ENCODE measurements around the gene SNX17. TPM values are rescaled to one million over a fixed set of nuclear protein-coding genes. Genes with fewer than 3 reads are reported as not detected.

SNX17 gene
- total and polyA plus RNA-seq, 12 donors, result 66.8 to 174 (median 127) TPM

DNA sequence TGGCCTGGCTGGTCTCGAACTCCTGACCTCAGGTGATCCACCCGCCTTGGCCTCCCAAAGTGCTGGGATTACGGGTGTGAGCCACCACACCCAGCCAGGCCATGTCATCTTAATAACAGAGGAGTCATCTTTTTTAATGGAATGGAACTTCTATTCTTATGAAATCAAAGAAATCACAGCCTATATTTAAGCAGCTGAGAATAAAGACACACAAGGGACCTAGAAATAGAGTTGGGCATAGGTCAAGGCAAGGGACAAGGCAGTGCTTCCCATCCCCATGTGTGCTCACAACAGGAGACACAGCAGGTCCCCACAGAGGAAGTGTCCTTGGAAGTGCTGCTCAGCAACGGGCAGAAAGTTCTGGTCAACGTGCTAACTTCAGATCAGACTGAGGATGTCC, 3.2 kb downstream of the SNX17 start:
- TF ChIP-seq CTCF (IDR thresholded peaks at IDR 0.05) (no peak), POLR2A (IDR thresholded peaks at IDR 0.05) (peak in 1 of 2 donors; percentile 6)
- Histone ChIP-seq H3K27me3 (no peaks in the 10 kb centered on the region), H3K4me3 (no peak overlapping the region), H3K4me1 (replicated peaks in 1 of 2) (peaks cover 17 to 30% of the 10 kb centered on the region in 2 donors), H3K9me3 (replicated peaks in 1 of 3) (no peaks in the 10 kb centered on the region), H3K27ac (no peak overlapping the region), H3K36me3 (replicated peaks in 1 of 2) (peaks cover 0 to 64% of the 10 kb centered on the region in 2 donors)
- intact Hi-C loops (cut with DNase I), result no loop called here
- peak in 1 of 7 donors; percentile 13 for DNase-seq
- 73 to 100% (median 75%) methylated on average over 3 to 5 of the region's 5 CpGs for WGBS, 4 donors

DNA sequence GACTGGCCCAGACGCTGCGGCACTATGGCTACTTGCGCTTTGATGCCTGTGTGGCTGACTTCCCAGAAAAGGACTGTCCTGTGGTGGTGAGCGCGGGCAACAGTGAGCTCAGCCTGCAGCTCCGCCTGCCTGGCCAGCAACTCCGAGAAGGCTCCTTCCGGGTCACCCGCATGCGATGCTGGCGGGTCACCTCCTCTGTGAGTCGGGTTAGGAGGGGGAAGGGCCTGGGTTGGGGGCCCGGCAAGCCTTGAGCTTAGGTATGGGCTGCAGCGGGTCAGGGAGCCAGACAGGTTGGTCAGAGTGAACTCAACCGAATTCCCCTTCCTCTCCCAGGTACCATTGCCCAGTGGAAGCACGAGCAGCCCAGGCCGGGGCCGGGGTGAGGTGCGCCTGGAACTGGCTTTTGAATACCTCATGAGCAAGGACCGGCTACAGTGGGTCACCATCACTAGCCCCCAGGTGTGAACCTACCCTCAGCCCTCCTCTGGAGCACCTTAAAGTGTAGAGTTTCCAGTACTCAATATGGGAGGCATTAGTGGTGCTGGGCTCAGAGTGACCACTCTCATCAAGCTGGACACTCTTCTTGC, 5.2 kb downstream of the SNX17 start:
- Histone ChIP-seq H3K4me3 (no peak overlapping the region), H3K36me3 (replicated peaks in 1 of 2) (peaks cover 0 to 62% of the 10 kb centered on the region in 2 donors), H3K27me3 (no peaks in the 10 kb centered on the region), H3K27ac (no peak overlapping the region), H3K4me1 (replicated peaks in 1 of 2) (peaks cover 12 to 34% of the 10 kb centered on the region in 2 donors), H3K9me3 (replicated peaks in 1 of 3) (no peaks in the 10 kb centered on the region)
- TF ChIP-seq CTCF (IDR thresholded peaks at IDR 0.05) (no peak), POLR2A (IDR thresholded peaks at IDR 0.05) (no peak)
- intact Hi-C loops (cut with DNase I), result no loop called here
- DNase-seq, result no peak
- WGBS, 4 donors, result 80 to 92% (median 91%) methylated on average over 9 to 20 of the region's 20 CpGs

- H3K4me3 ChIP-seq, result no peak overlapping the region
- H3K9me3 ChIP-seq (replicated peaks in 1 of 3), result no peaks in the 10 kb centered on the region
- H3K27me3 ChIP-seq, result no peaks in the 10 kb centered on the region
- intact Hi-C loops (cut with DNase I), result no loop called here
- TF ChIP-seq CTCF (IDR thresholded peaks at IDR 0.05) (no peak), POLR2A (IDR thresholded peaks at IDR 0.05) (no peak)
- peaks cover 0 to 62% of the 10 kb centered on the region in 2 donors for H3K36me3 ChIP-seq (replicated peaks in 1 of 2)
- 83 to 87% (median 86%) methylated on average over 11 to 16 of the region's 16 CpGs for WGBS, 4 donors
- H3K27ac ChIP-seq, result no peak overlapping the region
- DNase-seq, result peak in 1 of 7 donors; percentile 54
- peaks cover 12 to 37% of the 10 kb centered on the region in 2 donors for H3K4me1 ChIP-seq (replicated peaks in 1 of 2)
Measured at GRCh38 chr2:27376151-27376865, 5.9 kb downstream of the SNX17 start.

- DNase-seq, result peak in 1 of 7 donors; percentile 58
- Histone ChIP-seq H3K9me3 (replicated peaks in 1 of 3) (no peaks in the 10 kb centered on the region), H3K27ac (no peak overlapping the region), H3K4me3 (no peak overlapping the region), H3K36me3 (replicated peaks in 1 of 2) (peaks cover 0 to 65% of the 10 kb centered on the region in 2 donors), H3K27me3 (no peaks in the 10 kb centered on the region), H3K4me1 (replicated peaks in 1 of 2) (peaks cover 5 to 32% of the 10 kb centered on the region in 2 donors)
- TF ChIP-seq POLR2A (IDR thresholded peaks at IDR 0.05) (no peak), CTCF (IDR thresholded peaks at IDR 0.05) (no peak)
- intact Hi-C loops (cut with DNase I), result no loop called here
- WGBS, 4 donors, result 59 to 65% (median 64%) methylated on average over 5 to 10 of the region's 10 CpGs
Measured at GRCh38 chr2:27376866-27377617, 6.6 kb downstream of the SNX17 start.
